CD14-positive monocyte (primary cell): ENCODE measurements around the gene GPC5. TPM values are rescaled to one million over a fixed set of nuclear protein-coding genes. Genes with fewer than 3 reads are reported as not detected.

Experiments
- DNase-seq, 3 donors: peaks; one replicate each; pipeline ENCODE4 v3.0.0-alpha.2; 2011 to 2022
- H2AFZ ChIP-seq: 2 replicates; pipeline ENCODE4 v1.6.0; 2012; ENCODE audit warnings: mild to moderate bottlenecking, low read depth, low read length, inconsistent platforms; ENCODE audit not compliant: insufficient read depth, poor library complexity, severe bottlenecking
- H3K27ac ChIP-seq, 2 donors: 1 replicate in 1 of 2; 2 replicates in 1 of 2; pipeline ENCODE4 v1.5.1; 2012 to 2013; ENCODE audit warnings: low read length in 2 of 2, control low read depth in 1 of 2, inconsistent platforms in 1 of 2, low read depth in 1 of 2, mild to moderate bottlenecking in 1 of 2
- H3K27me3 ChIP-seq, 2 donors: one replicate each; pipeline versions ENCODE4 v1.6.0 to v1.6.1; 2011 to 2013; ENCODE audit warnings: low read length in 2 of 2; ENCODE audit not compliant: control insufficient read depth in 2 of 2, insufficient read depth in 2 of 2
- H3K36me3 ChIP-seq, 2 donors: replicated peaks in 1 of 2; 1 replicate in 1 of 2; 2 replicates in 1 of 2; pipeline versions ENCODE4 v1.5.1 to v1.6.1; 2012 to 2013; ENCODE audit warnings: low read length in 2 of 2, control low read depth in 1 of 2, inconsistent platforms in 1 of 2, mild to moderate bottlenecking in 1 of 2; ENCODE audit not compliant: insufficient read depth in 2 of 2, control insufficient read depth in 1 of 2
- H3K4me1 ChIP-seq, 2 donors: 1 replicate in 1 of 2; 2 replicates in 1 of 2; pipeline versions ENCODE4 v1.5.1 to v1.6.1; 2012 to 2013; ENCODE audit warnings: low read length in 2 of 2, control low read depth in 1 of 2, inconsistent platforms in 1 of 2, mild to moderate bottlenecking in 1 of 2, moderate library complexity in 1 of 2; ENCODE audit not compliant: insufficient read depth in 2 of 2, control insufficient read depth in 1 of 2
- H3K4me2 ChIP-seq: replicated peaks from 2 replicates; pipeline ENCODE3; 2012; ENCODE audit warnings: low read length, moderate library complexity, mild to moderate bottlenecking; ENCODE audit not compliant: poor library complexity, severe bottlenecking; ENCODE audit errors: extremely low read depth
- H3K4me3 ChIP-seq, 3 experiments: fragments of 200-600 bp in 1 of 3; sonication (generic) in 1 of 3; replicated peaks in 1 of 3; 1 replicate in 2 of 3; 2 replicates in 1 of 3; pipeline ENCODE4 v1.5.1; 2011 to 2013; ENCODE audit warnings: low read length in 3 of 3, mild to moderate bottlenecking in 3 of 3, control low read depth in 2 of 3, low read depth in 2 of 3, inconsistent platforms in 1 of 3, moderate library complexity in 1 of 3
- H3K79me2 ChIP-seq: 2 replicates; pipeline ENCODE4 v1.6.0; 2012; ENCODE audit warnings: mild to moderate bottlenecking, control low read depth, inconsistent platforms, low read length, moderate library complexity; ENCODE audit not compliant: insufficient read depth
- H3K9ac ChIP-seq: 2 replicates; pipeline ENCODE4 v1.6.0; 2017; ENCODE audit warnings: low read length, mild to moderate bottlenecking; ENCODE audit not compliant: insufficient read depth, poor library complexity, severe bottlenecking
- H3K9me3 ChIP-seq, 2 donors: replicated peaks in 1 of 2; 1 replicate in 1 of 2; 2 replicates in 1 of 2; pipeline versions ENCODE4 v1.5.1 to v1.6.1; 2012 to 2013; ENCODE audit warnings: low read length in 2 of 2, control low read depth in 1 of 2; ENCODE audit not compliant: control insufficient read depth in 1 of 2, insufficient read depth in 1 of 2
- H4K20me1 ChIP-seq: 2 replicates; pipeline ENCODE4 v1.6.0; 2012; ENCODE audit warnings: mild to moderate bottlenecking, low read length, control low read depth, moderate library complexity; ENCODE audit not compliant: insufficient read depth
- H3K27ac Mint-ChIP-seq, 7 donors: one replicate each; pipeline ENCODE4 v1.8.0; 2020; ENCODE audit warnings: mild to moderate bottlenecking in 7 of 7, mixed read lengths in 7 of 7, moderate library complexity in 6 of 7, inconsistent platforms in 2 of 7
- H3K27me3 Mint-ChIP-seq, 3 donors: one replicate each; pipeline ENCODE4 v1.8.0; 2021 to 2022; ENCODE audit warnings: low read depth in 3 of 3, mild to moderate bottlenecking in 3 of 3, mixed read lengths in 3 of 3, moderate library complexity in 3 of 3, inconsistent platforms in 1 of 3
- H3K36me3 Mint-ChIP-seq, 2 donors: one replicate each; pipeline ENCODE4 v1.8.0; 2020; ENCODE audit warnings: mixed read lengths in 2 of 2, inconsistent platforms in 1 of 2, mild to moderate bottlenecking in 1 of 2
- H3K4me1 Mint-ChIP-seq: one replicate; pipeline ENCODE4 v1.8.0; 2020; ENCODE audit warnings: mild to moderate bottlenecking, mixed read lengths
- H3K4me3 Mint-ChIP-seq, 2 donors: one replicate each; pipeline ENCODE4 v1.8.0; 2020; ENCODE audit warnings: mild to moderate bottlenecking in 2 of 2, mixed read lengths in 2 of 2, moderate library complexity in 1 of 2
- H3K9me3 Mint-ChIP-seq, 7 donors: one replicate each; pipeline ENCODE4 v1.8.0; 2020 to 2022; ENCODE audit warnings: mixed read lengths in 7 of 7, mild to moderate bottlenecking in 6 of 7, moderate library complexity in 6 of 7, inconsistent platforms in 2 of 7
- WGBS: methylation state at CpG from one replicate; pipeline ENCODE4 v1.1.5; 2013; ENCODE audit warnings: missing lambda C conversion rate; ENCODE audit not compliant: insufficient coverage; 5-methylcytosine and 5-hydroxymethylcytosine counted together
- intact Hi-C, 2 donors: fragments of 100-400 bp; cut with micrococcal nuclease; formaldehyde crosslinking; loops; one replicate each; pipeline versions ENCODE4 v1.15.0 to v1.15.1; 2023
- polyA plus RNA-seq, 3 donors: library from polyadenylated mRNA; depleted of rRNA in 1 of 3; unstranded in 2 of 3; stranded (reverse) in 1 of 3; fragments of 300-500 nt in 2 of 3; fragments of >200 nt in 1 of 3; fragmentation: Illumina TruSeq in 2 of 3; gene quantifications; 1 replicate in 2 of 3; 2 replicates in 1 of 3; pipeline ENCODE4 v1.2.3, GENCODE V29; 2012 to 2021
- TF ChIP-seq, protein P1 (sequence below): fragments of 200-600 bp; IDR thresholded peaks from one replicate; pipeline ENCODE4 v1.8.0; 2022; ENCODE audit warnings: antibody characterized with exemption, mild to moderate bottlenecking

Gene GPC5
- polyA plus RNA-seq, 3 donors = not detected

DNA sequence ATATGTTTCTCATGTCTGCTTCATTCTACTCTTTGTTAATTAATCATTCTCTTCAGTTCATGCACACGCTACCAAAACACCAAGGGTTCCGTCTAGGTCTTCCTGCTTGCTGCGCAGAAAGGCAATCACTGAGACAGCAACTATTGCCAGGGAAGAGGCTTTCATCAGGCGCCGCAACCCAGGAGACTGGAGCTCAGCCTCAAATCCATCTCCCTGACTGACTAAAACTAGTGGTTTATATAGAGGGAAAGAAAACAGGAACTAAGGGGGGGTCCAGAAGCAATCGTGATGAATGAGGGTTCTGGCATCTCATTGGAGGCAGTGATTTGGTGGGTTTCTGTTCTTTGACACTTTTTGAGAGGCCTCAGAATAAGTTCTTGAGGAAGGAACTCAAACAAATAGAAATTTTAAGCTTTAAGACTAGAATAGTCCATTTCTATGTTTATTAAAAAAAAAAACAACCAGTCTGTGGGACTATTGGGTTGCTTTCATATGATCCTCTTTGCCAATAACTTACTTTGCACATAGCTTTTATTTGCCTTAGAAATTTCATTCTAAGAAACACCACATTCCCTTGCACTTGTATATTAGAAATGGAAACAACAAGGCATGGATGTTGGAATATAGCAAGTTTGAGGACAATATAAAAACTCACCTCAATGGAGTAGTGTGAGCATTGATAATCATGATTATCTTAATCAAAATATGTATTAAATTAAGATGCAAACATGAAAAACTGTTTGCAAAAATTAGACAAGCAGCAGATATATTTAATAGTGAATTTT lies 1137.0 kb downstream of the GPC5 start:
- no peak overlapping the region for H3K9ac ChIP-seq
- H3K27ac Mint-ChIP-seq = no peak overlapping the region
- H3K9me3 ChIP-seq = no peaks in the 10 kb centered on the region
- no peaks in the 10 kb centered on the region for H3K79me2 ChIP-seq
- TF ChIP-seq, protein P1, sequence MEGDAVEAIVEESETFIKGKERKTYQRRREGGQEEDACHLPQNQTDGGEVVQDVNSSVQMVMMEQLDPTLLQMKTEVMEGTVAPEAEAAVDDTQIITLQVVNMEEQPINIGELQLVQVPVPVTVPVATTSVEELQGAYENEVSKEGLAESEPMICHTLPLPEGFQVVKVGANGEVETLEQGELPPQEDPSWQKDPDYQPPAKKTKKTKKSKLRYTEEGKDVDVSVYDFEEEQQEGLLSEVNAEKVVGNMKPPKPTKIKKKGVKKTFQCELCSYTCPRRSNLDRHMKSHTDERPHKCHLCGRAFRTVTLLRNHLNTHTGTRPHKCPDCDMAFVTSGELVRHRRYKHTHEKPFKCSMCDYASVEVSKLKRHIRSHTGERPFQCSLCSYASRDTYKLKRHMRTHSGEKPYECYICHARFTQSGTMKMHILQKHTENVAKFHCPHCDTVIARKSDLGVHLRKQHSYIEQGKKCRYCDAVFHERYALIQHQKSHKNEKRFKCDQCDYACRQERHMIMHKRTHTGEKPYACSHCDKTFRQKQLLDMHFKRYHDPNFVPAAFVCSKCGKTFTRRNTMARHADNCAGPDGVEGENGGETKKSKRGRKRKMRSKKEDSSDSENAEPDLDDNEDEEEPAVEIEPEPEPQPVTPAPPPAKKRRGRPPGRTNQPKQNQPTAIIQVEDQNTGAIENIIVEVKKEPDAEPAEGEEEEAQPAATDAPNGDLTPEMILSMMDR = no peak
- H3K9me3 Mint-ChIP-seq = peaks cover 0 to 10% (median 4%) of the 10 kb centered on the region in 7 donors
- no peaks in the 10 kb centered on the region for H3K4me1 ChIP-seq
- WGBS = 100% methylated on average over 1 of the region's 6 CpGs
- no peak for DNase-seq
- no peak overlapping the region for H2AFZ ChIP-seq
- H3K4me3 ChIP-seq = no peak overlapping the region
- H3K27ac ChIP-seq = no peak overlapping the region
- no peaks in the 10 kb centered on the region for H3K4me1 Mint-ChIP-seq
- intact Hi-C loops = no loop called here
- H3K4me3 Mint-ChIP-seq = no peak overlapping the region
- no peaks in the 10 kb centered on the region for H3K27me3 ChIP-seq
- H3K27me3 Mint-ChIP-seq = peaks cover 0 to 1% (median 0%) of the 10 kb centered on the region in 3 donors
- no peak overlapping the region for H3K4me2 ChIP-seq
- no peaks in the 10 kb centered on the region for H4K20me1 ChIP-seq
- H3K36me3 Mint-ChIP-seq = no peaks in the 10 kb centered on the region
- H3K36me3 ChIP-seq = no peaks in the 10 kb centered on the region

DNA sequence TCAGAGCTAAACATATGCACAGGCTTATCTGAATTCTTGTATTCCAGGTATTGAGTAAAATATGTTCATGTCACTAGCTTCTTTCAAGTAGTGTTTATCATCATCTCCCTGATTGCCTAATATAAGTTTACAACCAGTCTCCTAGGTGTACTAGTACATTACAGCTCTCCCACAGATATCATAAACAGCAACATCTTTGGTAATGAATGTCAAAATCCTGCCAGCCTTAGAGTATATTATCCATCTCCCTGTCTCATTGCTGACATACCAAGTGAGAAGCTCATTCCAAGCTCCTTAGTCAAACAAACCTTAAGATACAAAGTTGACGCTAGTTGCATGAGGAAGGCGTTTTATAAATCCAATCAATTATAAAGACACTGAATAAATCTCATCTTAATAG lies 1139.0 kb downstream of the GPC5 start:
- no CpG with 5 or more reads among the region's 2 CpGs for WGBS
- TF ChIP-seq, protein P1 = no peak
- Mint-ChIP-seq H3K4me3 (no peak overlapping the region), H3K27me3 (peaks cover 0 to 1% (median 0%) of the 10 kb centered on the region in 3 donors), H3K27ac (no peak overlapping the region), H3K4me1 (no peaks in the 10 kb centered on the region), H3K9me3 (peaks cover 0 to 10% (median 4%) of the 10 kb centered on the region in 7 donors), H3K36me3 (no peaks in the 10 kb centered on the region)
- Histone ChIP-seq H3K9ac (no peak overlapping the region), H2AFZ (no peak overlapping the region), H4K20me1 (no peaks in the 10 kb centered on the region), H3K9me3 (no peaks in the 10 kb centered on the region), H3K4me3 (no peak overlapping the region), H3K27me3 (no peaks in the 10 kb centered on the region), H3K4me2 (no peak overlapping the region), H3K4me1 (no peaks in the 10 kb centered on the region), H3K79me2 (no peaks in the 10 kb centered on the region), H3K36me3 (no peaks in the 10 kb centered on the region), H3K27ac (no peak overlapping the region)
- intact Hi-C loops = no loop called here
- no peak for DNase-seq
